Sigmoid colon (tissue), 7 donors: ENCODE data around the gene ENKD1. TPM values are rescaled to one million over a fixed set of nuclear protein-coding genes. Genes with fewer than 3 reads are reported as not detected.
A peak's percentile ranks its signal among the peaks of the same experiment; 100 is the strongest.

Experiments used
- DNase-seq: peaks from one replicate; pipeline ENCODE4 v3.0.0-alpha.2; 2019
- H3K27ac ChIP-seq, 4 donors: fragments of 200-600 bp; sonication (generic); one replicate each; pipeline ENCODE4 v1.5.1; 2016 to 2019; ENCODE audit warnings: mild to moderate bottlenecking in 1 of 4
- H3K27me3 ChIP-seq, 3 donors: fragments of 200-600 bp; sonication (generic); one replicate each; pipeline ENCODE4 v1.5.1; 2019; ENCODE audit warnings: mild to moderate bottlenecking in 1 of 3
- H3K36me3 ChIP-seq, 4 donors: fragments of 200-600 bp; sonication (generic); one replicate each; pipeline ENCODE4 v1.5.1; 2016 to 2019
- H3K4me1 ChIP-seq, 4 donors: fragments of 200-600 bp; sonication (generic); one replicate each; pipeline ENCODE4 v1.5.1; 2017 to 2019
- H3K4me3 ChIP-seq, 4 donors: fragments of 200-600 bp; sonication (generic); one replicate each; pipeline ENCODE4 v1.5.1; 2017 to 2019; ENCODE audit warnings: mild to moderate bottlenecking in 2 of 4, moderate library complexity in 1 of 4
- H3K9me3 ChIP-seq, 4 donors: fragments of 200-600 bp in 3 of 4; sonication (generic) in 3 of 4; one replicate each; pipeline versions ENCODE4 v1.5.1 to v1.6.1; 2013 to 2019
- EP300 ChIP-seq, 4 donors: sonication (generic); formaldehyde crosslinking; IDR thresholded peaks; one replicate each; pipeline ENCODE4 v1.6.1; 2017; ENCODE audit warnings: antibody characterized with exemption in 4 of 4
- POLR2A ChIP-seq, 2 donors: fragments of 450-650 bp; IDR thresholded peaks; one replicate each; pipeline ENCODE4 v1.6.1; 2016; ENCODE audit warnings: antibody characterized with exemption in 2 of 2, mild to moderate bottlenecking in 2 of 2, moderate library complexity in 2 of 2
- POLR2AphosphoS5 ChIP-seq, 4 donors: sonication (generic); formaldehyde crosslinking; IDR thresholded peaks; one replicate each; pipeline ENCODE4 v1.6.1; 2017; ENCODE audit warnings: antibody characterized with exemption in 4 of 4
- WGBS, 2 donors: extraction: QIAGEN DNeasy Blood & Tissue Kit; methylation state at CpG; one replicate each; pipeline ENCODE4 v1.1.7; 2013; 5-methylcytosine and 5-hydroxymethylcytosine counted together
- intact Hi-C: fragments of 100-400 bp; cut with DNase I; formaldehyde crosslinking; loops from one replicate; pipeline ENCODE4 v1.15.1; 2023
- polyA plus RNA-seq, 3 donors: library from polyadenylated mRNA; stranded (reverse); fragments of 200-250 nt; gene quantifications; one replicate each; pipeline ENCODE4 v1.2.3, GENCODE V29; 2013
- total RNA-seq, 4 donors: library from RNA; depleted of rRNA; stranded (reverse); fragments of >200 nt; gene quantifications; one replicate each; pipeline ENCODE4 v1.1.0, GENCODE V29; 2016
- TF ChIP-seq, protein P1 (sequence below), 4 experiments: fragments of 450-650 bp in 3 of 4; fragments of 200-600 bp in 1 of 4; IDR thresholded peaks; one replicate each; pipeline ENCODE4 v1.5.1; 2016 to 2019; ENCODE audit warnings: antibody characterized with exemption in 4 of 4, mild to moderate bottlenecking in 3 of 4, moderate library complexity in 2 of 4
- donor health status: healthy with polysubstance abuse.
- donor health status: Bipolar disorder and iron deficiency.
- donor health status: healthy.

The ENKD1 gene
- total and polyA plus RNA-seq, 7 donors: 6.9 to 27.0 (median 21.0) TPM

DNA sequence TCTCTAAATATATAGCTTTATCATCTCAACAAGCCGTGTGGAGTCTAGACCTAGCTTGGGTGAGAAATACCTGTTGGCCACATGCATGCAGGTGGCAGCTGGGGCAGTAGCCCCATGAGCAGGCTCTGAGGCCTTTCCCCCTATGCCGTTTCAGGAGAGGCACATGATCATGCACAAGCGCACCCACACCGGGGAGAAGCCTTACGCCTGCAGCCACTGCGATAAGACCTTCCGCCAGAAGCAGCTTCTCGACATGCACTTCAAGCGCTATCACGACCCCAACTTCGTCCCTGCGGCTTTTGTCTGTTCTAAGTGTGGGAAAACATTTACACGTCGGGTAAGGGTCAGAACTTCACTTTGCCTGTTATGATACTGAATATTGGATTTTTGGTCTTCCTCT lies 38.3 kb downstream of the ENKD1 start:
- Histone ChIP-seq H3K4me1 (no peaks in the 10 kb centered on the region), H3K27me3 (no peaks in the 10 kb centered on the region), H3K36me3 (peaks cover 0 to 92% (median 46%) of the 10 kb centered on the region in 4 donors), H3K9me3 (no peaks in the 10 kb centered on the region), H3K27ac (no peak overlapping the region), H3K4me3 (no peak overlapping the region)
- no peak for TF ChIP-seq POLR2A (IDR thresholded peaks at IDR 0.05)
- TF ChIP-seq POLR2AphosphoS5 (IDR thresholded peaks at IDR 0.05): no peak
- no peak for DNase-seq
- intact Hi-C loops: no loop called here
- 96% methylated on average over 14 of the region's 14 CpGs for WGBS, 2 donors

DNA sequence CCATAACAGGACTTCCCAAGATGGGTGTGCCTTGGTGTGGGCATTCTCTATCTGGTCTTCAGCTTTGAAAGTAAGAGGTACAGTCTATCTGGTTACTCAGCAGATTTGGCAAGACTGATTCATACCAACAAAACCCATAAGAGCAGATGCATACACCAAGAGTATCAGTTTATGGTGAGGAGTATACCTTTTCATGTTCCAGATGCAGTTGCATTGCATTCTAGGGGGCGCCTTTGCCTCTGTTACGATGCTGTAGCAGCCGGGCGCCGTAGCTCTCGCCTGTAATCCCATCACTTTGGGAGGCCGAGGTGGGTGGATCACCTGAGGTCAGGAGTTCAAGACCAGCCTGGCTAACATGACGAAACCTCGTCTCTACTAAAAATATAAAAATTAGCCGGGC lies 52.7 kb downstream of the ENKD1 start:
- no peak overlapping the region for H3K27ac ChIP-seq
- no peaks in the 10 kb centered on the region for H3K4me1 ChIP-seq
- H3K27me3 ChIP-seq: no peaks in the 10 kb centered on the region
- peak; percentile 22 for DNase-seq
- WGBS, 2 donors: 93 to 95% methylated on average over 10 of the region's 10 CpGs
- no peak for TF ChIP-seq POLR2AphosphoS5 (IDR thresholded peaks at IDR 0.05)
- TF ChIP-seq EP300 (IDR thresholded peaks at IDR 0.05): no peak
- TF ChIP-seq, protein P1, sequence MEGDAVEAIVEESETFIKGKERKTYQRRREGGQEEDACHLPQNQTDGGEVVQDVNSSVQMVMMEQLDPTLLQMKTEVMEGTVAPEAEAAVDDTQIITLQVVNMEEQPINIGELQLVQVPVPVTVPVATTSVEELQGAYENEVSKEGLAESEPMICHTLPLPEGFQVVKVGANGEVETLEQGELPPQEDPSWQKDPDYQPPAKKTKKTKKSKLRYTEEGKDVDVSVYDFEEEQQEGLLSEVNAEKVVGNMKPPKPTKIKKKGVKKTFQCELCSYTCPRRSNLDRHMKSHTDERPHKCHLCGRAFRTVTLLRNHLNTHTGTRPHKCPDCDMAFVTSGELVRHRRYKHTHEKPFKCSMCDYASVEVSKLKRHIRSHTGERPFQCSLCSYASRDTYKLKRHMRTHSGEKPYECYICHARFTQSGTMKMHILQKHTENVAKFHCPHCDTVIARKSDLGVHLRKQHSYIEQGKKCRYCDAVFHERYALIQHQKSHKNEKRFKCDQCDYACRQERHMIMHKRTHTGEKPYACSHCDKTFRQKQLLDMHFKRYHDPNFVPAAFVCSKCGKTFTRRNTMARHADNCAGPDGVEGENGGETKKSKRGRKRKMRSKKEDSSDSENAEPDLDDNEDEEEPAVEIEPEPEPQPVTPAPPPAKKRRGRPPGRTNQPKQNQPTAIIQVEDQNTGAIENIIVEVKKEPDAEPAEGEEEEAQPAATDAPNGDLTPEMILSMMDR (IDR thresholded peaks at IDR 0.05): no peak
- no peak for TF ChIP-seq POLR2A (IDR thresholded peaks at IDR 0.05)
- peaks cover 4 to 76% (median 29%) of the 10 kb centered on the region in 4 donors for H3K36me3 ChIP-seq
- no peak overlapping the region for H3K4me3 ChIP-seq
- intact Hi-C loops: loop anchor here (10.0 kb wide), 1 partner anchor 171 kb away; no protein-coding TSS in a partner anchor
- H3K9me3 ChIP-seq: no peaks in the 10 kb centered on the region

Other genes with a start within 250 kb of the ENKD1 start
- gene HSD11B2, start 235.6 kb downstream of the ENKD1 start, total RNA-seq: 1 to 10 TPM in 2 of 4 donors, under 1 TPM in 1, not detected in 1; 0.14 to 3.9 (median 1.4) TPM
- gene HSD11B2, start 235.6 kb downstream of the ENKD1 start, polyA plus RNA-seq: 100 to 1,000 TPM in 1 of 3 donors, 10 to 100 TPM in 2; 88.3 to 353 (median 90.4) TPM
- gene ATP6V0D1, start 185.6 kb downstream of the ENKD1 start, total RNA-seq: 100 to 1,000 TPM in 2 of 4 donors, 10 to 100 TPM in 2; 70.3 to 112 (median 93.6) TPM
- gene ATP6V0D1, start 185.6 kb downstream of the ENKD1 start, polyA plus RNA-seq: 100 to 1,000 TPM; 214 to 287 (median 231) TPM
- gene AGRP, start 183.2 kb downstream of the ENKD1 start, total RNA-seq: not detected
- gene AGRP, start 183.2 kb downstream of the ENKD1 start, polyA plus RNA-seq: not detected
- gene RIPOR1, start 137.9 kb downstream of the ENKD1 start, total RNA-seq: 10 to 100 TPM; 23.9 to 60.9 (median 35.2) TPM
- gene RIPOR1, start 137.9 kb downstream of the ENKD1 start, polyA plus RNA-seq: 10 to 100 TPM; 10.2 to 26.7 (median 11.8) TPM
- 10 to 100 TPM; 29.2 to 45.7 (median 35.8) TPM for gene CTCF, start 104.2 kb downstream of the ENKD1 start, total RNA-seq
- gene CTCF, start 104.2 kb downstream of the ENKD1 start, polyA plus RNA-seq: 10 to 100 TPM; 25.8 to 28.8 (median 27.5) TPM
- gene CARMIL2, start 21.6 kb downstream of the ENKD1 start, total RNA-seq: 1 to 10 TPM in 1 of 4 donors, under 1 TPM in 3; 0.36 to 1.5 (median 0.75) TPM
- gene CARMIL2, start 21.6 kb downstream of the ENKD1 start, polyA plus RNA-seq: 10 to 100 TPM in 1 of 3 donors, under 1 TPM in 1, not detected in 1; 0.23 to 20.7 TPM
- gene ACD, start 6.5 kb downstream of the ENKD1 start, total RNA-seq: 10 to 100 TPM; 13.9 to 20.6 (median 18.7) TPM
- 10 to 100 TPM in 1 of 3 donors, 1 to 10 TPM in 2; 7.4 to 19.3 (median 9.6) TPM for gene ACD, start 6.5 kb downstream of the ENKD1 start, polyA plus RNA-seq
- gene PARD6A, start 5.8 kb downstream of the ENKD1 start, total RNA-seq: 10 to 100 TPM; 12.8 to 16.6 (median 14.0) TPM
- gene PARD6A, start 5.8 kb downstream of the ENKD1 start, polyA plus RNA-seq: 1 to 10 TPM; 4.2 to 8.3 (median 4.4) TPM
- 10 to 100 TPM in 3 of 4 donors, 1 to 10 TPM in 1; 8.6 to 26.1 (median 21.9) TPM for gene C16orf86, start 64 bp upstream of the ENKD1 start, total RNA-seq
- 1 to 10 TPM in 2 of 3 donors, under 1 TPM in 1; 0.46 to 5.0 (median 1.8) TPM for gene C16orf86, start 64 bp upstream of the ENKD1 start, polyA plus RNA-seq
- gene GFOD2, start 52.6 kb upstream of the ENKD1 start, total RNA-seq: 10 to 100 TPM in 2 of 4 donors, 1 to 10 TPM in 2; 8.1 to 19.1 (median 11.1) TPM
- gene GFOD2, start 52.6 kb upstream of the ENKD1 start, polyA plus RNA-seq: 10 to 100 TPM; 13.8 to 19.5 (median 15.5) TPM
- gene RANBP10, start 139.8 kb upstream of the ENKD1 start, total RNA-seq: 1 to 10 TPM; 7.1 to 10.0 (median 7.6) TPM
- 10 to 100 TPM in 1 of 3 donors, 1 to 10 TPM in 2; 4.2 to 15.5 (median 4.6) TPM for gene RANBP10, start 139.8 kb upstream of the ENKD1 start, polyA plus RNA-seq
- 1 to 10 TPM; 1.1 to 2.9 (median 1.8) TPM for gene TSNAXIP1, start 140.1 kb upstream of the ENKD1 start, total RNA-seq
- under 1 TPM in 2 of 3 donors, not detected in 1; 0.60 to 0.92 TPM for gene TSNAXIP1, start 140.1 kb upstream of the ENKD1 start, polyA plus RNA-seq
- gene THAP11, start 175.6 kb upstream of the ENKD1 start, total RNA-seq: 10 to 100 TPM; 63.9 to 85.6 (median 75.2) TPM
- gene THAP11, start 175.6 kb upstream of the ENKD1 start, polyA plus RNA-seq: 10 to 100 TPM; 16.2 to 23.4 (median 20.8) TPM
- gene NUTF2, start 180.2 kb upstream of the ENKD1 start, total RNA-seq: 100 to 1,000 TPM in 1 of 4 donors, 10 to 100 TPM in 3; 50.8 to 106 (median 85.4) TPM
- 100 to 1,000 TPM in 1 of 3 donors, 10 to 100 TPM in 2; 93.8 to 115 (median 99.7) TPM for gene NUTF2, start 180.2 kb upstream of the ENKD1 start, polyA plus RNA-seq
- gene CENPT, start 180.9 kb upstream of the ENKD1 start, total RNA-seq: 10 to 100 TPM; 27.5 to 53.7 (median 41.8) TPM
- gene CENPT, start 180.9 kb upstream of the ENKD1 start, polyA plus RNA-seq: 10 to 100 TPM in 2 of 3 donors, 1 to 10 TPM in 1; 9.6 to 38.3 (median 19.0) TPM
- 10 to 100 TPM; 24.5 to 42.4 (median 32.2) TPM for gene EDC4, start 206.3 kb upstream of the ENKD1 start, total RNA-seq
- 10 to 100 TPM; 28.8 to 48.9 (median 42.3) TPM for gene EDC4, start 206.3 kb upstream of the ENKD1 start, polyA plus RNA-seq
- not detected for gene NRN1L, start 218.1 kb upstream of the ENKD1 start, total RNA-seq
- gene NRN1L, start 218.1 kb upstream of the ENKD1 start, polyA plus RNA-seq: 1 to 10 TPM in 1 of 3 donors, not detected in 2; 1.1 TPM
- gene PSKH1, start 226.5 kb upstream of the ENKD1 start, total RNA-seq: 10 to 100 TPM; 13.9 to 20.8 (median 17.2) TPM
- 10 to 100 TPM; 22.2 to 29.2 (median 26.8) TPM for gene PSKH1, start 226.5 kb upstream of the ENKD1 start, polyA plus RNA-seq